ENCODE results near the gene KLHL29.

Gene KLHL29

DNA sequence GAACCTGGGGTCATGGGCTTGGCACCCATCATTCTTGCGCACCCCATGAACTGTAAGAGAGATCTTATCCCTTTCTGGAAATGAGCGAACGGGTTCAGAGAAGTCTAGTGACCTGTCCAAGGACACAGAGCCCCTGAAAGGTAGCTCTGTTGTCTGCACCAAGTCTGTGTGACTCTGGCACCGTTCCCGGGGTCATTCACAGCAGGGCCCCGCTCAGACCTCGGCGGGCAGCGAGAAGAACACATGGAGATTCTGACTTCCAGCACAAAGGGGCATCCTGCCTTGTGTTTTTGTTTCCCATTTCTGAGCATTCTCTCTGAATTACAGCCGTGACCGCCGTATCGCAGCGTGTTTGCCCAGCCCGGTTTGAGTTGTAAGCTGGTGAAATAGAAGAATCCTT is 231.7 kb downstream of the KLHL29 start:
- DNase-seq (ENCODE audit: low spot score) = no peak

GRCh38 chr2:23617167-23617810 is 232.3 kb downstream of the KLHL29 start:
- DNase-seq (ENCODE audit: low spot score) = no peak

GRCh38 chr2:23617811-23618215 is 232.8 kb downstream of the KLHL29 start:
- no peak for DNase-seq (ENCODE audit: low spot score)

DNA sequence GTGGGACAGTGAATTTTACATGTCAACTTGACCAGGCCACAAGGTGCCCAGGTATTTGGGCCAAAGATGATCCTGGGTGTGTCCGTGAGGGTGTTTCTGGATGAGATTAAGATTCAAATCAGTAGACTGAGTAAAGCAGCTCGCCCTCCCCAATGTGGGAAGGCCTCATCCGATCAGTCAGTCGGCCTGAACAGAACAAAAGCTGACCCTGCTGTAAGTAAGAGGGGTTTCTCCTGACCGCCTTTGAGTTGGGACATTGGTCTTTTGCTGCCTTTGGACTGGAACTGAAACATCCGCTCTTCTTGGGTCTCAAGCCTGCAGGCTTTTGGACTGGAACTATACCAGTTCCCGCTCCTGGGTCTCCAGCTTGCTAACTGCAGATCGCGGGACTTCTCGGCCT is 233.3 kb downstream of the KLHL29 start:
- no peak for DNase-seq (ENCODE audit: low spot score)

GRCh38 chr2:23618794-23619530 is 234.0 kb downstream of the KLHL29 start:
- no peak for DNase-seq (ENCODE audit: low spot score)

DNA sequence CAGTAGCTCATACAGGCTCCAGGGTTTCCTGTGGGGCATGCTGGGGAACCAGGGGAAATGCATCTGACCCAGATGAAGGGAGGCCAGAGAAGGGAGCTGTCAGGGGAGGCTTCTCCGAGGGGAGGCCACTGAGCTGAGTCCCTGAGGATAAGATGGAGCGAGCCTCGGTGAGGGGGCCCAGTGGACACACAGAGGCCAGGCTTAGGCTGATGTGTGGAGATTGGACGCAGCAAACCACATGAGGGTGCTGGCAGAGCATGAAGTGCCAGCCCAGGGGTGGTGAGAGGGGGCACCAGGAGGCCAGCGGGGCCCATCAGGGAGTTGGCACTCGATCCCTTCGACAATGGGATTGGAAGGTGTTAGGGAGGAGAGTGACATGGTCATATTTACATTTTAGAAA is 235.0 kb downstream of the KLHL29 start:
- no peak for DNase-seq (ENCODE audit: low spot score)

- no peak for DNase-seq (ENCODE audit: low spot score)
Measured at GRCh38 chr2:23620841-23621341, 235.9 kb downstream of the KLHL29 start.

GRCh38 chr2:23621616-23622015 is 236.6 kb downstream of the KLHL29 start:
- DNase-seq (ENCODE audit: low spot score) = no peak

DNA sequence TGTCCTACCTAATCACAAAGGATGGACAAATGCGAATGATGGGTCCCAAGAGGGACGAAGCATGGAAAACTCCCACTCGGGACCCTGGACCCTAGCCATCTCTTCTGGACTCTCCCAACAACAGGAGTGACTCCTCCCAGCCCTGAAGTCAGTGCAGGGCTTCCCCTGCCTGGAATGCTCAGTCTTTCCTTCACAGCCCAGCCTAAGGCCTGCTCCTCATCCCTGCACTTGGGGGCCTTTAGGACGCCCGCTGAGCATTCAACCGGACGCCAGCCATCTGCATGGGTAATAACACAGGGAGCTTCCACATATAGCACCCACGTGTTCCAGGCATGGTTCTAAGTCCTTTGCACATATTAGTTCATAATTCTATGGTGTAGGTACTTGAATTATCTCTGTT is 237.5 kb downstream of the KLHL29 start:
- DNase-seq (ENCODE audit: low spot score) = no peak

GRCh38 chr2:23622966-23623675 is 238.1 kb downstream of the KLHL29 start:
- no peak for DNase-seq (ENCODE audit: low spot score)

DNA sequence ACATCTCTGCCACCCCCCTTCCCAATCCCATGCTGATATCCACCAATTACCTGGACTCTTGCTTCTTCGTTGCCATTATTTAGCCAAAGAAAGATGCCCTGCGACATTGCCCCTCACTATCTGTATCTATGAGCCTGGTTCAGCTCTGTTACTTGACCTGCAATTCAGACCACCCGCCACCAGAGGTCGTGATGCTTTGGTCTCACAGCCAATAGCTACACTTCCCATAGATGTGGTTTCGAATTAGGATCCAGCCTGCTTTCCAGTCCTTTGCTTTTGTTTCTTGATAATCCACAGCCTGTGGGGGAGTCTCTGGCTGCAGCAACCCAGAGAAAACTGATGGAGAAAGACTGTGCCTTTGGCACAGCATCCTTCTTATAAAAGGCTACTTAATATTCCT is 239.4 kb downstream of the KLHL29 start:
- DNase-seq (ENCODE audit: low spot score) = no peak

DNA sequence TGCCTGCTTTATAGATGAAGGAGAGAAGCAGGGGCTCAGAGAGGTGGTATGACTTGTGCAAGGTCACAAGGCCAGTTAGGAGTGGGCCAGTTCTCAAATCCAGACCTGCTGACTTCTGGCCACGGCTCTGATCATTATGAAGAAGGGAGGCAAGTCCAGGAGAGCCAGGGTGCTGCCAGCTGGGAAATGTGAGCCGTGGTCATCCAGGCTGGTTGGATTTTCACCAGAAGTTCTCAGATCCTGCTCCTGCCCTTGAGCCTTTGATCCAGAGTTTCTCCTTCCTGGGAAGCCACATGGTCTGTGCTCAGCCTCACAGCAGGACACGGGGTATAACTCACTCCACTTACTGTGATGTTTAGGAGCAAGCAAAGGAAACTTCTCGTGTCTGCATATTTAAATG is 239.9 kb downstream of the KLHL29 start:
- DNase-seq (ENCODE audit: low spot score) = no peak

DNA sequence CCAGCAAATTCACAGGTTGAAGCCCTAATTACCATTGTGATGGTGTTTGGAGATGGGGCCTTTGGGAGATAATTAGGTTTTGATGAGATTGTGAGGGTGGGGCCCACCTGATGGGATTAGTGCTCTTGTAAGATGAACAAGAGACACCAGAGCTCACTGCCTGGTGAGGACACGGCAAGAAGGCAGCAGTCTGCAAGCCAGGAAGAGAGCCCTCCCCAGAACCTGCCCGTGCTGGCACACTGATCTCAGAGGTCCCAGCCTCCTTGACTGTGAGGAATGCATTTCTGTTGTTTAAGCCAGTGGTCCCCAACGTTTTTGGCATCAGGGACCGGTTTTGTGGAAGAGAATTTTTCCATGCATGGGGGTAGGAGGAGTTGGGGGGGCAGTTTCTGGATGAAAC is 240.7 kb downstream of the KLHL29 start:
- no peak for DNase-seq (ENCODE audit: low spot score)

DNA sequence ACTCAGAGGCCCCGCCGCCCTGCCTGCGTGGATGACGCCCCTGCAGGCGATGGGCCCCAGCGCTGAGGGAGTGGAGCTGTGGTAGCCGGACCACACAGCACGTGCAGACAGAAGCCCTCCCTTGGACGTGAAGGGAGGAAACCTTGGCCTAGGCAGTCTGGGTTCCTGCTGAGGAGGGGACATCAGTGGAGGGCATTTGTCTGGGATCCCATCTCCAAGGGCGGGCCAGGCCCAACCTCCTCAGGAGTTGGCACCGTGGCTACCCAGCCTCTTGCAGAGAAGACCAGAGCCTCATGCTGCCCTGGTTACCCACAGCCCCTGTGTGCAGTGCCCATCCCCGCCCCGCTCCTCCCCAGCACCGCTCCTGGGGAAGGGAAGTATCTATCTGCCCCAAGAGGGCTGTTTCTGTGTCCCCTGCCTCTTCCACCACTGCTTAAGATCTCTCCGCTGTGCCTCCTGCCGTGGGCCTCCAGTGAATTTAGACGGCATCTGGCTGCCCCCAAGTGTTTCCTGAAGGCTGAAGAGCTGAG is 241.8 kb downstream of the KLHL29 start:
- no peak for DNase-seq (ENCODE audit: low spot score)

GRCh38 chr2:23627236-23628009 is 242.4 kb downstream of the KLHL29 start:
- no peak for DNase-seq (ENCODE audit: low spot score)

DNA sequence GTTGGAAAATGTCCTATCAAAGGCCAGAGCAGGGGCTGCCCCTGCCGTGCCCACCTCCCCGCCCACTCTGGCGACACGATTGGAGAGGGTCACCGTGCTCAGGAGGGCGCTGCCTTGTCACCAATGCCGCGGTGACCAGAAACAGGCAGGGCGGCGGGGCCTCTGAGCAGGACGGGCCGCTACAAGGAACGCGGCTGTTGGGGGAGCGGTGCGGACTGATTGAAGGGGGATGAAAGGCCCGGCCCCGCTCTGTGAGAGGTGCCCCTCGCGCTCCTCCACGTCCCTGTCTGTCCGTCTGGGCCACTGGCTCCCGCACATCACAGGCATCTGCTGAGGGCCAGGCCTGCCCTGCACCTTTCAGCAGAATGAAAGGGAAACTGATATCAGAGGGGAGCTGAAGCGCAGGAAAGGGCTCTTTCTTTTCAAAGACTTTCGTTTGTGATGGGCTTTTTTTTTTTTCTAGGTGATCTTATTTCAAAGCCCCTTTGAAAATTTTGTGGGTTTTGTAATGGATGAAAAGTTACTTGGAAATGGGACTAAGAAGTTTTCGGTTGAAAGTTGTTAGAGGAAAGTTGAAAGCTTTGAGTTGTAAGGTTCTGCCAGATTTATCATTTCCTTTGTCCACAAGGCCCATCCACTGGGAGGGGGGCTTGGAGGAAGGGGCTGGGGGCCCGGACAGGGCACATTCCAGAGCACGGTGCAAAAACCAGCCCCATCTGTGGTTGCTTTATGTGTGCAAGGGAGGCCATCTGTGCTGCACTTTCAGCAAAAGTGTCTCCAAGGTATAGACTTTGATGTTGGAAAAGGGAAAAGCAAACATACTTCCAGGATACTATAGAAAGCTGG is 244.2 kb downstream of the KLHL29 start:
- DNase-seq (ENCODE audit: low spot score) = no peak

- DNase-seq (ENCODE audit: low spot score) = no peak
Measured at GRCh38 chr2:23629772-23630480, 244.9 kb downstream of the KLHL29 start.

DNA sequence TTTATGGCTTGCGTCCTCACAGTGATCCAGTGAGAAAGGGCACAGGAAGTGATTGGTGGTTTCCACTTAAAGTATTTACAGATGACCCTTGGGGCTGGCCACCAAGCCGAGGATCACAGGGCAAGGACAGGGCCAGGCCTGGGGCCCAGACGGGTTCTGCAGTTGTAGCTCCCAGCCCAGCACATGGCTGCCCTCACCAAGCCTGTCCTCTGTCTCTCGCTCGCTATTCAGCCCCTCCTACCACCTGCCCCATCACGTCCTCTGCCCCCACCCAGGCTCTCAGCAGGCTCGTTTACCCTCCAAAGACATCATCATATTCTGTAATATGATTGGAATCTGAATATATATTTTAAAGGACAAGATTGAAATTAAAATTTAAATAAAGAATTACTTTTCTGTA is 246.0 kb downstream of the KLHL29 start:
- DNase-seq (ENCODE audit: low spot score) = no peak

DNA sequence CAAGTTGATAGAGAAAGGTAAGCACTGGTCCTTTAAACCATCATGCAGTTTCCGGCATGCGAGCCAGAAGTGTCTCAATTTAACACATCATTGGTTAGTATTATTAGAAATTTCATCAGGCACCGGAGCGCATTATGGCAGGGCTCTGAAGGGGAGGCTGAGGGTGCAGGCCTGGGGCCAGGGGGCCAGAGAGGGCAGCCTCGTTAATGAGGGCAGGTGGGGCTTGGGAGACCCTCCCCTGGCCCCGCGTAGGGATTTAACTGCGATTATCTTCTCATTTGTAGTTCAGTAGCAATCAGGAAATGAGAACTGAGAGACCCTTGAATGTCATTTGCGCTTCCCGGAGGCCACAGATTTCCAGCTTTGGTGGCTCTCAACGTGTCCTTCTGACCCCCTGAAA is 246.4 kb downstream of the KLHL29 start:
- DNase-seq (ENCODE audit: low spot score) = no peak

DNA sequence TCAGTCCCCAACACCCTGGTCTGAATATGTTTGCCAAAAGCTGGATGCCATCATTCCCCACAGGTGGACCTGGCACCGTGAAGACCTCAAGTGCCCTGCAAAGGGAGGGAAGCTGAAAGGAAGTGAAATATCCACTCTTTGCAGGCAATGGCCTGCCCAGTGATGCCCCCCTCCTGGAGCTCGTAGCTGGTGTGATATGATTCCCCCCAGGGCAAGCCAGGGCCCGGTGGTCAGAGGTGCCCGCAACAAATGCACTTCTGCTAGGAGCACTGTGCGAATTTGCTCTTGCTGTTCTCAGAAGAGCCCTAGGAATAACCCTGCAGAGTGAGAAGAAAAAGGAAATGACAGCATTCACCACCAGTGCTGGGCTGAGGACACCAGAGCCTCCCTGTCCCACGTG is 247.4 kb downstream of the KLHL29 start:
- no peak for DNase-seq (ENCODE audit: low spot score)
